Inflammatory macrophage treated with lipopolysaccharide for 1 hour (primary cell): Measurements from ENCODE around the gene SEL1L.
A peak's percentile ranks its signal among the peaks of the same experiment; 100 is the strongest.
"Not testable (repeated sequence)": the region's sequence is repeated elsewhere in the genome, so short reads cannot be mapped to it uniquely, and the experiment has no call there.

ENCODE experiments used
- DNase-seq, 2 donors: peaks; one replicate each; pipeline ENCODE4 v3.0.0-alpha.2; 2020 to 2022

SEL1L gene

GRCh38 chr14:81533536-81534343, at the start of gene SEL1L:
Gene SEL1L (minus strand): TSS chr14:81533853. CDS start chr14:81533744, 109 bp downstream.
- peak; percentile 99 to 100 for DNase-seq

- DNase-seq: no peak
These were observed 48.8 kb upstream of the SEL1L start for GRCh38 chr14:81582420-81582819.

- no peak for DNase-seq
These were observed 45.5 kb upstream of the SEL1L start for GRCh38 chr14:81579115-81579514.

GRCh38 chr14:81571437-81571836, 37.8 kb upstream of the SEL1L start:
- no peak for DNase-seq

GRCh38 chr14:81567302-81567701, 33.6 kb upstream of the SEL1L start:
- no peak for DNase-seq

- peak; percentile 4 to 13 for DNase-seq
These were observed 32.0 kb upstream of the SEL1L start for GRCh38 chr14:81565441-81566290.

- DNase-seq: no peak
These were observed 29.2 kb upstream of the SEL1L start for GRCh38 chr14:81562818-81563217.

- DNase-seq: no peak
These were observed 27.6 kb upstream of the SEL1L start for GRCh38 chr14:81561084-81561775.

GRCh38 chr14:81559385-81559784, 25.7 kb upstream of the SEL1L start:
- DNase-seq: no peak

- no peak for DNase-seq
These were observed 23.5 kb upstream of the SEL1L start for GRCh38 chr14:81557146-81557545.

GRCh38 chr14:81555684-81556083, 22.0 kb upstream of the SEL1L start:
- no peak for DNase-seq

GRCh38 chr14:81555051-81555450, 21.4 kb upstream of the SEL1L start:
- DNase-seq: no peak

GRCh38 chr14:81551471-81551870, 17.8 kb upstream of the SEL1L start:
- DNase-seq: no peak

GRCh38 chr14:81550001-81550637, 16.5 kb upstream of the SEL1L start:
- DNase-seq: no peak

GRCh38 chr14:81541206-81541605, 7.6 kb upstream of the SEL1L start:
- DNase-seq: not testable (repeated sequence)

GRCh38 chr14:81537193-81537592, 3.5 kb upstream of the SEL1L start:
- no peak for DNase-seq

GRCh38 chr14:81536241-81536771, 2.7 kb upstream of the SEL1L start:
- DNase-seq: no peak

- DNase-seq: peak; percentile 49 to 59
These were observed 1.9 kb upstream of the SEL1L start for GRCh38 chr14:81535396-81536164.

- DNase-seq: no peak
These were observed 939 bp upstream of the SEL1L start for GRCh38 chr14:81534510-81535074.

- DNase-seq: no peak
These were observed 479 bp downstream of the SEL1L start for GRCh38 chr14:81533212-81533535.

GRCh38 chr14:81529391-81529790, 4.3 kb downstream of the SEL1L start:
- no peak for DNase-seq

- no peak for DNase-seq
These were observed 8.5 kb downstream of the SEL1L start for GRCh38 chr14:81525129-81525528.
